HepG2 (cell line): Measurements from ENCODE around the gene SNX15. TPM values are rescaled to one million over a fixed set of nuclear protein-coding genes. Genes with fewer than 3 reads are reported as not detected.
A peak's percentile ranks its signal among the peaks of the same experiment; 100 is the strongest.

Experiments used
- GATA4 ChIP-seq: sonication (generic); IDR thresholded peaks from 2 replicates; pipeline ENCODE4 v1.6.1; 2016; ENCODE audit warnings: antibody characterized with exemption, low read depth, borderline replicate concordance
- GPN1 ChIP-seq: sonication (generic); formaldehyde crosslinking; IDR thresholded peaks from 2 replicates; pipeline ENCODE4 v1.5.1; 2020; ENCODE audit warnings: missing genetic modification reagents, borderline replicate concordance
- MED8 ChIP-seq: sonication (generic); formaldehyde crosslinking; IDR thresholded peaks from 2 replicates; pipeline ENCODE4 v1.8.1; 2023; ENCODE audit warnings: mild to moderate bottlenecking, missing genetic modification reagents; ENCODE audit not compliant: insufficient replicate concordance
- MEF2D ChIP-seq: sonication (generic); formaldehyde crosslinking; IDR thresholded peaks from 2 replicates; pipeline ENCODE4 v1.5.1; 2020; ENCODE audit warnings: mild to moderate bottlenecking, missing genetic modification reagents
- MIER3 ChIP-seq: IDR thresholded peaks from 2 replicates; pipeline ENCODE4 v1.6.1; 2016; ENCODE audit warnings: missing compliant biosample characterization, borderline replicate concordance
- NKX3-1 ChIP-seq: sonication (generic); formaldehyde crosslinking; IDR thresholded peaks from 2 replicates; pipeline ENCODE4 v1.5.0; 2020; ENCODE audit warnings: missing genetic modification reagents
- ZBTB7B ChIP-seq: sonication (generic); formaldehyde crosslinking; IDR thresholded peaks from 2 replicates; pipeline ENCODE4 v1.4.0; 2020; ENCODE audit warnings: missing genetic modification reagents
- ZIK1 ChIP-seq: sonication (generic); formaldehyde crosslinking; IDR thresholded peaks from 2 replicates; pipeline ENCODE4 v1.5.0; 2020; ENCODE audit warnings: mild to moderate bottlenecking, low read depth, missing genetic modification reagents, borderline replicate concordance
- ZNF234 ChIP-seq: sonication (generic); formaldehyde crosslinking; conservative IDR thresholded peaks from 2 replicates; pipeline ENCODE4 v1.5.1; 2020; ENCODE audit warnings: mild to moderate bottlenecking, missing genetic modification reagents
- ZNF263 ChIP-seq: sonication (generic); formaldehyde crosslinking; IDR thresholded peaks from 2 replicates; pipeline ENCODE4 v1.4.0; 2020; ENCODE audit warnings: missing genetic modification reagents
- ZNF317 ChIP-seq: sonication (generic); formaldehyde crosslinking; IDR thresholded peaks from 2 replicates; pipeline ENCODE4 v1.5.0; 2020; ENCODE audit warnings: mild to moderate bottlenecking, missing genetic modification reagents
- ZNF354B ChIP-seq: sonication (generic); formaldehyde crosslinking; IDR thresholded peaks from 2 replicates; pipeline ENCODE4 v1.8.0; 2022; ENCODE audit warnings: mild to moderate bottlenecking, missing genetic modification reagents
- ZNF431 ChIP-seq: sonication (generic); formaldehyde crosslinking; IDR thresholded peaks from 2 replicates; pipeline ENCODE4 v1.9.0; 2022; ENCODE audit warnings: missing genetic modification reagents, low read depth, mild to moderate bottlenecking, borderline replicate concordance
- ZNF569 ChIP-seq: sonication (generic); formaldehyde crosslinking; IDR thresholded peaks from 2 replicates; pipeline ENCODE4 v1.5.0; 2020; ENCODE audit warnings: mild to moderate bottlenecking, missing genetic modification reagents, moderate library complexity, borderline replicate concordance
- ZNF792 ChIP-seq: IDR thresholded peaks from 2 replicates; pipeline ENCODE4 v1.6.1; 2016
- polyA plus RNA-seq, 8 experiments: library from polyadenylated mRNA; depleted of rRNA in 3 of 8; stranded (reverse) in 7 of 8; unstranded in 1 of 8; fragments of >200 nt; fragmentation: Illumina TruSeq in 4 of 8; extraction: Trizol in 4 of 8; gene quantifications; 2 replicates each; pipeline versions ENCODE4 v1.2.1 to v1.2.3, GENCODE V29; 2011 to 2016; ENCODE audit warnings: low read depth in 4 of 8, missing spikeins in 1 of 8, mixed read lengths in 1 of 8; ENCODE audit not compliant: insufficient read depth in 1 of 8
- total RNA-seq, 5 experiments: library from RNA; depleted of rRNA; stranded (reverse); fragments of >200 nt; fragmentation: Illumina TruSeq; extraction: Trizol; gene quantifications; 2 replicates each; pipeline ENCODE4 v1.2.3, GENCODE V29; 2016; ENCODE audit warnings: low read depth in 1 of 5
- TF ChIP-seq, protein P1 (sequence below): sonication (generic); formaldehyde crosslinking; IDR thresholded peaks from 2 replicates; pipeline ENCODE4 v1.4.0; 2020; ENCODE audit warnings: mild to moderate bottlenecking, missing genetic modification reagents
- TF ChIP-seq, protein P2 (sequence below): conservative IDR thresholded peaks from 2 replicates; pipeline ENCODE4 v1.6.1; 2018; ENCODE audit warnings: missing genetic modification reagents
- TF ChIP-seq, protein P3 (sequence below): sonication (generic); formaldehyde crosslinking; IDR thresholded peaks from 2 replicates; pipeline ENCODE4 v1.5.0; 2020; ENCODE audit warnings: missing genetic modification reagents, mild to moderate bottlenecking, borderline replicate concordance

Gene SNX15
- total and polyA plus RNA-seq, 2 of the 13 experiments (the other 11 are each of a cell fraction or from before 2014, with no cell fraction given): 19.1 to 22.6 TPM

DNA sequence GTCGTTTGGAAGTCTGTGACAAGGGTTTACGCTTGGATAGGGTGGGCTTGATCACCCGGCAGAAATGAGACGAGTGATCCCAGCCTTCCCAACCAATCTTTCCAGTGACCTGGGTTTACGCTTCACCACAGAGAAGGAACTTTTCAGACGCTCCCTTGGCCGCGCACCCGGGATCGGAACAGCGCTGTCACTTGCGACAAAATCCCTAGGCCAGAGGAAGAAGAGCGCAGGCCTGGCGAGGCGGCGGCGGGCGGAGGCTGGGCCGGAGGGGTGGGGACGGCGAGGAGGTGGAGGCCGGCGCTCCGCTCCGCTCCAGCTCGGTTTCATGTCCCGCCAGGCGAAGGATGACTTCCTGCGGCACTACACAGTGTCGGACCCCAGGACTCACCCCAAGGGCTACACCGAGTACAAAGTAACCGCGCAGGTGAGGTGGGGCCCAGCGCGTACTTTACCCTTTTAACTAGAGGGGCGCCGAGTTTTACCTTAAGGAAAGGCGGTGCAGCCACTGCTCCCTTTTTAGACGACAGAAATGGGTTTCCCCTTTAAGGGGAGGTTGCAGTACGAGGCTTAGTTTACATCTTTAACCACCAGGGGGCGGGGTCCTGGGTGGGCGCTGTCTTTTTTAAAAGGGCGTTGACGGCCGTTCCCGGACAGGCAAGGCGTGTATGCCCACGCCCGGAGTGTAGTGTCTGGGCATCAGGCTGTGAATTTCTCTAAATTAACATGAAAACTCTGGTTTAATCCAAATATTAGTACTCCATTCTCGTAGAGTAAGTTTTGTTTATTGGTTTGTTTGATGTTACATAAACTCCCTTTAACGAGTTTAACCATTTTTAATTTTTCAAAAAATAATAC, at the start of gene SNX15 (continued):
- TF ChIP-seq, protein P1, sequence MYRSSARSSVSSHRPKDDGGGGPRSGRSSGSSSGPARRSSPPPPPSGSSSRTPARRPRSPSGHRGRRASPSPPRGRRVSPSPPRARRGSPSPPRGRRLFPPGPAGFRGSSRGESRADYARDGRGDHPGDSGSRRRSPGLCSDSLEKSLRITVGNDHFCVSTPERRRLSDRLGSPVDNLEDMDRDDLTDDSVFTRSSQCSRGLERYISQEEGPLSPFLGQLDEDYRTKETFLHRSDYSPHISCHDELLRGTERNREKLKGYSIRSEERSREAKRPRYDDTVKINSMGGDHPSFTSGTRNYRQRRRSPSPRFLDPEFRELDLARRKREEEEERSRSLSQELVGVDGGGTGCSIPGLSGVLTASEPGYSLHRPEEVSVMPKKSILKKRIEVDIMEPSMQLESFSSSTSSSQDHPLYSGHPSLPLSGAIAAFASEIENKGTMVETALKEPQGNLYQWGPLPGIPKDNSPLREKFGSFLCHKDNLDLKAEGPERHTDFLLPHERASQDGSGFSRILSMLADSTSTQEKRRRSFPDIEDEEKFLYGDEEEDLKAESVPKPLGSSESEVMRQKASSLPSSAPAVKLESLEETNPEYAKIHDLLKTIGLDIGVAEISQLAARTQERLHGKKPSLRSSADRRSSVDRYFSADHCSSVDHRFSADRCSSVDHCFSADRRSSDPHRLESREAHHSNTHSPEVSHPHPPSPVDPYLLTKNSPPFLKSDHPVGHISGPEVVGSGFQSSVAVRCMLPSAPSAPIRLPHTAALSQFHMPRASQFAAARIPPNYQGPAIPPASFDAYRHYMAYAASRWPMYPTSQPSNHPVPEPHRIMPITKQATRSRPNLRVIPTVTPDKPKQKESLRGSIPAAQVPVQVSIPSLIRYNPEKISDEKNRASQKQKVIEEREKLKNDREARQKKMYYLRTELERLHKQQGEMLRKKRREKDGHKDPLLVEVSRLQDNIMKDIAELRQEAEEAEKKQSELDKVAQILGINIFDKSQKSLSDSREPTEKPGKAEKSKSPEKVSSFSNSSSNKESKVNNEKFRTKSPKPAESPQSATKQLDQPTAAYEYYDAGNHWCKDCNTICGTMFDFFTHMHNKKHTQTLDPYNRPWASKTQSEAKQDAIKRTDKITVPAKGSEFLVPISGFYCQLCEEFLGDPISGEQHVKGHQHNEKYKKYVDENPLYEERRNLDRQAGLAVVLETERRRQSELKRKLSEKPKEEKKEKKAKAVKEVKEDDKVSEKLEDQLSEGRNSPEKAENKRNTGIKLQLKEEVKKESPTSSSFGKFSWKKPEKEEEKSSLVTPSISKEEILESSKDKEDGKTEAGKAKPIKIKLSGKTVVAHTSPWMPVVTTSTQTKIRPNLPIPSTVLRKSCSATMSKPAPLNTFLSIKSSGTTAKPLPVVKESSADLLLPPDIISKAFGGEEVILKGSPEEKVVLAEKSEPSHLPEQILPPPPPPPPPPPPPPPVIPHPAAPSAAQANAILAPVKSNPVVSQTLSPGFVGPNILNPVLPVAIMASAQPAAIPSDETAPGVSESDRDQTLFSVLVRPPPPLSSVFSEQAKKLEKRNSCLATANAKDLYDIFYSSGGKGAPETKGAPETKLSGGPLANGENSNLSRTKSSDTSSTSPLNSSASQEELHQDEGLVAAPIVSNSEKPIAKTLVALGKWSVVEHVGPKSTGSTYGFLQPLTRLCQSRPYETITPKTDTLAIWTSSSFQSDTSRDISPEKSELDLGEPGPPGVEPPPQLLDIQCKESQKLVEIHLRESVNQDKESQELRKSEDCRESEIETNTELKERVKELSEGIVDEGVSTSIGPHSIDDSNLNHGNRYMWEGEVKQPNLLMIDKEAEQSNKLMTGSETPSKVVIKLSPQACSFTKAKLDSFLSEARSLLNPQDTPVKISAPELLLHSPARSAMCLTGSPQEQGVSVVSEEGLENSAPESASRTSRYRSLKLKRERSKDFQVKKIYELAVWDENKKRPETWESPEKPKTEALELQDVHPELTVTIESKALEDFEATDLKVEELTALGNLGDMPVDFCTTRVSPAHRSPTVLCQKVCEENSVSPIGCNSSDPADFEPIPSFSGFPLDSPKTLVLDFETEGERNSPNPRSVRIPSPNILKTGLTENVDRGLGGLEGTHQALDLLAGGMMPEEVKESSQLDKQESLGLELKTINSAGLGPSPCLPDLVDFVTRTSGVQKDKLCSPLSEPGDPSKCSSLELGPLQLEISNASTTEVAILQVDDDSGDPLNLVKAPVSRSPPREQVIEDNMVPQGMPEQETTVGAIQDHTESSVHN (CRISPR knock-in tag): no peak
- TF ChIP-seq MIER3 (CRISPR knock-in tag) (0 out of 2 replicates have a peak, but pooled peaks have one; percentile 15), ZNF263 (CRISPR knock-in tag) (peak; percentile 60; the same call in 1 of the 2 replicates), NKX3-1 (CRISPR knock-in tag) (0 out of 2 replicates have a peak, but pooled peaks have one; percentile 51), ZBTB7B (CRISPR knock-in tag) (peak; percentile 27; the same call in 1 of the 2 replicates), ZNF431 (CRISPR knock-in tag) (no peak), GPN1 (CRISPR knock-in tag) (no peak), ZNF792 (CRISPR knock-in tag) (peak; percentile 34; the same call in 1 of the 2 replicates), MEF2D (CRISPR knock-in tag) (peak; percentile 40; the same call in 1 of the 2 replicates), MED8 (peak; percentile 65), GATA4 (no peak), ZNF317 (peak; percentile 87; the same call in 1 of the 2 replicates), ZNF354B (CRISPR knock-in tag) (no peak), ZNF234 (CRISPR knock-in tag) (no peak), ZIK1 (peak; percentile 59), ZNF569 (CRISPR knock-in tag) (no peak; the same call in 1 of the 2 replicates)
- TF ChIP-seq, protein P2, sequence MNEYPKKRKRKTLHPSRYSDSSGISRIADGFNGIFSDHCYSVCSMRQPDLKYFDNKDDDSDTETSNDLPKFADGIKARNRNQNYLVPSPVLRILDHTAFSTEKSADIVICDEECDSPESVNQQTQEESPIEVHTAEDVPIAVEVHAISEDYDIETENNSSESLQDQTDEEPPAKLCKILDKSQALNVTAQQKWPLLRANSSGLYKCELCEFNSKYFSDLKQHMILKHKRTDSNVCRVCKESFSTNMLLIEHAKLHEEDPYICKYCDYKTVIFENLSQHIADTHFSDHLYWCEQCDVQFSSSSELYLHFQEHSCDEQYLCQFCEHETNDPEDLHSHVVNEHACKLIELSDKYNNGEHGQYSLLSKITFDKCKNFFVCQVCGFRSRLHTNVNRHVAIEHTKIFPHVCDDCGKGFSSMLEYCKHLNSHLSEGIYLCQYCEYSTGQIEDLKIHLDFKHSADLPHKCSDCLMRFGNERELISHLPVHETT (CRISPR knock-in tag): peak; percentile 62; the same call in 1 of the 2 replicates
- TF ChIP-seq, protein P3, sequence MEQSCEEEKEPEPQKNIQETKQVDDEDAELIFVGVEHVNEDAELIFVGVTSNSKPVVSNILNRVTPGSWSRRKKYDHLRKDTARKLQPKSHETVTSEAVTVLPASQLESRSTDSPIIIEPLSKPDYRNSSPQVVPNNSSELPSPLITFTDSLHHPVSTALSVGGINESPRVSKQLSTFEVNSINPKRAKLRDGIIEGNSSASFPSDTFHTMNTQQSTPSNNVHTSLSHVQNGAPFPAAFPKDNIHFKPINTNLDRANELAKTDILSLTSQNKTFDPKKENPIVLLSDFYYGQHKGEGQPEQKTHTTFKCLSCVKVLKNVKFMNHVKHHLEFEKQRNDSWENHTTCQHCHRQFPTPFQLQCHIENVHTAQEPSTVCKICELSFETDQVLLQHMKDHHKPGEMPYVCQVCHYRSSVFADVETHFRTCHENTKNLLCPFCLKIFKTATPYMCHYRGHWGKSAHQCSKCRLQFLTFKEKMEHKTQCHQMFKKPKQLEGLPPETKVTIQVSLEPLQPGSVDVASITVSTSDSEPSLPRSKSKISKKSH (CRISPR knock-in tag): peak; percentile 95; the same call in 1 of the 2 replicates
